ENCODE measurements around the gene TENT5A.

Gene TENT5A

GRCh38 chr6:81768150-81768942, 15.9 kb upstream of the TENT5A start:
- no peak for DNase-seq (ENCODE audit: low read depth, low spot score)
- ChIA-PET CTCF (interaction anchor here (0.8 kb wide), 1 partner anchor 239 kb away, joined by 3 read pairs; no protein-coding TSS in a partner anchor), POLR2A (interaction anchor here (2.7 kb wide), 1 partner anchor 15 kb away, joined by 22 read pairs; the partner anchor contains the start of gene TENT5A)
- no peak for TF ChIP-seq CTCF (IDR thresholded peaks at IDR 0.05; ENCODE audit: insufficient read depth, low read length, missing control alignments)
- H3K4me3 ChIP-seq (ENCODE audit: low read depth, low read length), result no peak overlapping the region

- ChIA-PET POLR2A (interaction anchor here (1.7 to 2.7 kb wide), 3 partner anchors 14 to 128 kb away, joined by 7 to 22 read pairs (median 13); partner anchors contain the start of gene TENT5A), CTCF (interaction anchor here (0.6 to 1.3 kb wide), 7 partner anchors 13 to 410 kb away, joined by 3 to 4 read pairs (median 3); no protein-coding TSS in a partner anchor)
- DNase-seq (ENCODE audit: low read depth, low spot score), result peak; percentile 77
- no peak overlapping the region for H3K4me3 ChIP-seq (ENCODE audit: low read depth, low read length)
- TF ChIP-seq CTCF (IDR thresholded peaks at IDR 0.05; ENCODE audit: insufficient read depth, low read length, missing control alignments), result no peak
Measured at GRCh38 chr6:81767163-81767891, 14.8 kb upstream of the TENT5A start.

GRCh38 chr6:81766482-81767069, 14.1 kb upstream of the TENT5A start:
- ChIA-PET POLR2A (interaction anchor here (1.0 to 2.7 kb wide), 4 partner anchors 14 to 292 kb away, joined by 3 to 22 read pairs (median 10); partner anchors contain the start of gene TENT5A), CTCF (interaction anchor here (0.8 to 1.3 kb wide), 6 partner anchors 13 to 411 kb away, joined by 3 to 4 read pairs (median 3); no protein-coding TSS in a partner anchor)
- no peak overlapping the region for H3K4me3 ChIP-seq (ENCODE audit: low read depth, low read length)
- TF ChIP-seq CTCF (IDR thresholded peaks at IDR 0.05; ENCODE audit: insufficient read depth, low read length, missing control alignments), result no peak
- DNase-seq (ENCODE audit: low read depth, low spot score), result peak; percentile 81

GRCh38 chr6:81764531-81764930, 12.1 kb upstream of the TENT5A start:
- POLR2A ChIA-PET, result no interaction called here
- CTCF ChIA-PET, result no interaction called here
- DNase-seq (ENCODE audit: low read depth, low spot score), result no peak
- H3K4me3 ChIP-seq (ENCODE audit: low read depth, low read length), result no peak overlapping the region
- TF ChIP-seq CTCF (IDR thresholded peaks at IDR 0.05; ENCODE audit: insufficient read depth, low read length, missing control alignments), result no peak

- ChIA-PET POLR2A (no interaction called here), CTCF (interaction anchor here (2.5 kb wide), 1 partner anchor 11 kb away, joined by 16 read pairs; the partner anchor contains the start of gene TENT5A)
- H3K4me3 ChIP-seq (ENCODE audit: low read depth, low read length), result no peak overlapping the region
- DNase-seq (ENCODE audit: low read depth, low spot score), result no peak
- TF ChIP-seq CTCF (IDR thresholded peaks at IDR 0.05; ENCODE audit: insufficient read depth, low read length, missing control alignments), result no peak
Measured at GRCh38 chr6:81763968-81764367, 11.5 kb upstream of the TENT5A start.

Data from AG04449 (cell line).